Astrocyte of the spinal cord (primary cell): Measurements from ENCODE around the gene NIP7.

Experiments
- DNase-seq: peaks from one replicate; pipeline ENCODE4 v3.0.0; 2011; ENCODE audit warnings: low read depth, low spot score
- H3K4me3 ChIP-seq: 2 replicates; pipeline ENCODE4 v1.5.1; 2011; ENCODE audit warnings: low read depth, mild to moderate bottlenecking, low read length, moderate library complexity
- in situ Hi-C: cut with HindIII; loops from 2 replicates; pipeline ENCODE4 v1.10.0; 2017; ENCODE audit warnings: low sequenced_read_pairs
- TF ChIP-seq, protein P1 (sequence below): IDR thresholded peaks from 2 replicates; pipeline ENCODE4 v1.5.1; 2012; ENCODE audit warnings: low read depth, mild to moderate bottlenecking, low read length, inconsistent platforms

NIP7 gene

DNA sequence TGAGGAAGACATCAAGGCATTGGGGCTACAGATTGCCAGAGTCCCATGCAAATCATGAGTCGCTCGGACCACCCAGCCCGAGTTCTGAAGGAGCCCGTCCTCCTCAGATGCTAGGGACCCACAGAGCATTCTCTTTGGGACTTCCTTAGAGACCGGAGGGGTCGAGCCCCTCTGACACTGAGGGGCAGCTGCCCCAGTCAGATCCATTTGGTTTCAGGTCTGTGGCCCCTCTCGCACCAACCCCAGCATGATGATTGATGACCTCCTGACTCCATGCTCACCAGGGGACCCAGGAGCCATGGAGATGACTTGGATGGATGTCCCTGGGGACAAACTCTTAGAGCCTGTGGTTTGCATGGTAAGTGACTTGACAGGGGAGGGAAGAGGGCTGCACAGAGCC, 17.2 kb upstream of the NIP7 start:
- DNase-seq, result no peak
- no peak overlapping the region for H3K4me3 ChIP-seq
- in situ Hi-C loops, result no loop called here
- TF ChIP-seq, protein P1, sequence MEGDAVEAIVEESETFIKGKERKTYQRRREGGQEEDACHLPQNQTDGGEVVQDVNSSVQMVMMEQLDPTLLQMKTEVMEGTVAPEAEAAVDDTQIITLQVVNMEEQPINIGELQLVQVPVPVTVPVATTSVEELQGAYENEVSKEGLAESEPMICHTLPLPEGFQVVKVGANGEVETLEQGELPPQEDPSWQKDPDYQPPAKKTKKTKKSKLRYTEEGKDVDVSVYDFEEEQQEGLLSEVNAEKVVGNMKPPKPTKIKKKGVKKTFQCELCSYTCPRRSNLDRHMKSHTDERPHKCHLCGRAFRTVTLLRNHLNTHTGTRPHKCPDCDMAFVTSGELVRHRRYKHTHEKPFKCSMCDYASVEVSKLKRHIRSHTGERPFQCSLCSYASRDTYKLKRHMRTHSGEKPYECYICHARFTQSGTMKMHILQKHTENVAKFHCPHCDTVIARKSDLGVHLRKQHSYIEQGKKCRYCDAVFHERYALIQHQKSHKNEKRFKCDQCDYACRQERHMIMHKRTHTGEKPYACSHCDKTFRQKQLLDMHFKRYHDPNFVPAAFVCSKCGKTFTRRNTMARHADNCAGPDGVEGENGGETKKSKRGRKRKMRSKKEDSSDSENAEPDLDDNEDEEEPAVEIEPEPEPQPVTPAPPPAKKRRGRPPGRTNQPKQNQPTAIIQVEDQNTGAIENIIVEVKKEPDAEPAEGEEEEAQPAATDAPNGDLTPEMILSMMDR, result no peak

DNA sequence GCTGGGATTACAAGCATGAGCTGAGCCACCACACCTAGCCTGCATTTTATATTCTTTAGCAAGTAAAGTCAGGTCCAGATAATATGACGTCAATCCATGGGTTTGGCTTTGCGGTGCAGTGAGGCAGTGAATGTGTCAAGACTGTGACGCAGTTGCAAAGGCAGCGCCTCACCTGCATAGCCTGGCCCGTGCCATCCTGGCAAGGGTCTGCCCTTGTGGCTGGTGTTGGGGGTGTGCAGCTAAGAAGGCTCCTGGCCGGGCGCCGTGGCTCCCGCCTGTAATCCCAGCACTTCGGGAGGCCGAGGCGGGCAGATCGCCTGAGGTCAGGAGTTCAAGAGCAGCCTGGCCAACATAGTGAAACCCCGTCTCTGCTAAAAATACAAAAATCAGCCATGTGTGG, 16.2 kb upstream of the NIP7 start:
- in situ Hi-C loops, result no loop called here
- no peak for DNase-seq
- no peak overlapping the region for H3K4me3 ChIP-seq
- TF ChIP-seq, protein P1, result no peak

DNA sequence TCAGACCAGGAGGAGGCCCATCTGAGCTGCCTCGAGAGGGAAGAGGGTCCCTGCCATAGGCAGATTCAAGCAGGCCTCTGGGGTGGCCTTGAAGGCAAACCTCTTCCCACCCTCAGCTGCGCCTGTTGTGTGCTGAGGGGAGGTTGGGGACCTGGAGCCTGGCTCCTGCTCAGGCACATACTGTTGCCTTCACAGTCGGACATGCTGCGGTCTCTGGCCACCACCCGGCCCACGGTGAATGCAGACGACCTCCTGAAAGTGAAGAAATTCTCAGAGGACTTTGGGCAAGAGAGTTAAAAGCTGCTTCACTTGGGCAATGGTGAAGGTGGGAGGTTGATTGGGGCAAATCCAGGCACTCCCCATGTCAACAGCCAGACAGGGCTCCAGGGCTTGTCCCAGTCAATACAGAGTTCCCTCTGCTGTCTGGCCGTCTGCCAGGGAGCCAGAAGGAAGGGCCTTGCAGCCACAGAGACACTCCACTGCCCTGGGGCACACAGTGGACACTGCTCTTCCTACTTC, 15.5 kb upstream of the NIP7 start:
- TF ChIP-seq, protein P1, result no peak

DNA sequence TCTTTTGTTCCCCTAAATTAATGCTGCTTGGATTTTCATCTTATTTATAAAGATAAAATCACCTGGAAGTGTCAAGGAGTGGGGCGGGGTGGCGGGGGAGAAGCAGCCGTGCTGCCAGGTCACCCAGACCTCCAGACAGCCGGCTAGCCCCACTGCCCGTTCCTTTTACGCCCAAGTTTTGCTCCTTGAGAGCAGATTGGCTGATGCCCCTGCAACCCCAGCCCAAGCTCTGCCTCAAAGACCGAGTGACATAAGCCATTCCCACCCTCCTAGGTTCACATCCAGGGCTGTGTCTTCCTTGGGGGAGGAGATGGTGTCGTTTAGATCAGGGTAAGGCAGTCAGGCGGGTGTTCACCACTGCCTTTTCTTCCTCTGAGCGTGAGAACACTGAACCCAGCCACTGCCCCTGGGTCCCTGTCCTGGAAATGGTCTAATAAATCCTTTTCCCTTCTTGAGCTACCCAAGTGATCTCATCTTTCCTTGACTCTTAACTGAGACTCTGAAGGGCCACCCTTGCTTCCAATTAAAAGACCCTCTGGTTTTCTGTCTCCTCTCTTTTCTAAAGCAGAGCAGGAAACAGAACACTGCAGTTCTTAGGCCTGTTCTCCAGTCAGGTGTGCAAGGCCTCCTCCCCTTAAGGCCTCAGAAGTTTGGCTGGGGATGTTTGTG, 14.9 kb upstream of the NIP7 start:
- in situ Hi-C loops, result no loop called here
- no peak overlapping the region for H3K4me3 ChIP-seq
- DNase-seq, result no peak
- TF ChIP-seq, protein P1, result no peak

More for the DNA sequence above, 15.5 kb upstream of the NIP7 start:
- in situ Hi-C loops, result no loop called here
- no peak for DNase-seq
- H3K4me3 ChIP-seq, result no peak overlapping the region

DNA sequence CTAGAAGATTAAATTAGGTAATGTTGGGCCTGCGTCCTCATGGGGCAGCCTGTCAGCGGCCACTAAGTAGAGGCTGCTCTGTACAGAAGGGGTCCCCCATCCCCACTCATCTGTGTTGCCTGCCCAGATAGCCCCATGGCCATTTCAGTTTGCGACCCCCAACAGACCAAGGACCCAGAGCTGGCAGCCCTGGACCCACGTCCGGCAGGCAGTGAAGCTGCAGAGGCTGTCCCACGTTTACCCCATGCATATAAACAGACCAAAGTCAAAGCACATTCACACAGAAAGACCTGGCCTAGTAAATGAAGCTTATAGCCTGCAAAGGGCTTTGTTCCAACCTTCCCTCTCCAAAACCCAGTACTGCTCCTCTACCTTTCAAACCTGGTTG, 13.8 kb upstream of the NIP7 start:
- in situ Hi-C loops, result no loop called here
- TF ChIP-seq, protein P1, result no peak
- H3K4me3 ChIP-seq, result no peak overlapping the region
- no peak for DNase-seq

DNA sequence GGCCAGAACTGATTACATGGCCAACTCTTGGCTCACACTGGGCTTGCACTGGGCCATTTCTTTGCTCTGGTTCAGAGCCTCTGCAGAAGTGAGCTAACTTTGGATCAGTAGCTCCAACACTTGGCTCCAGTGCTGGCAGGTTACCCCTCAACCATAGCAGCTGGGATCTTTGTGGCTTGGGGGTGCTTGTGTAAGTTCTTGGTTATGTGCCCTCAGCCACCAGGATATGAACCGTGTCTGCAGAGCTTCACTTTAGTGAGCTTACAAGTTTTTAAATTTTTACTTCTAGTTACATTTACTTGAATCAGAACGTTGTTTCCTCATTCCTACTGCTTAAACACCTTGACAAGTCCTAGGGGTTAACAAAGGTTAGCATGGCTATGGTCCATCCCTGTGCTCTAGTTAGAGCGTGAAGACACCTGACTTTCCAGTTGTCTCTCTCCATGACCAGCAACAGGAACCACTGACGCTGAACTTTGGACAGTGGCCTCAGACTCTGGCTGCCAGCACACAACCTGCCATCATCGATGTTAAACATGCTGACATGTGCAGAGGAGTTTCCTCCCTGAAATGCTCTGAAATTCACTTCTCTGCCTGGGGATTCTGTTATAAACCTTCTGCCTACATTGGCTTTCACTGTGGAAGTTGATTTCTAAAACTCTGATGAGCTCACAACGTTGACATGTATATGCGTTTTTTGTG, 13.2 kb upstream of the NIP7 start:
- in situ Hi-C loops, result no loop called here
- no peak overlapping the region for H3K4me3 ChIP-seq
- TF ChIP-seq, protein P1, result no peak
- no peak for DNase-seq
